ENCODE measurements around the gene ARID5A.

GRCh38 chr2:96529376-96530143, 7.0 kb upstream of the ARID5A start:
- TF ChIP-seq POLR2AphosphoS5 (IDR thresholded peaks at IDR 0.05; ENCODE audit: borderline replicate concordance, low read depth, low read length) = no peak
- no peak for TF ChIP-seq EZH2 (IDR thresholded peaks at IDR 0.05)
- no peak for TF ChIP-seq FOXP2 (optimal IDR thresholded peaks at IDR 0.05; ENCODE audit: control extremely low read depth, extremely low read length, insufficient read depth)

Measured in SK-N-MC (cell line).